Stimulated activated naive CD8-positive, alpha-beta T cell treated with anti-CD3 and anti-CD28 coated beads, Interleukin-15, Interleukin-2, amounts not matched to agents 100 ng/mL and 50 ng/mL, for 24 hours (primary cell): Measurements from ENCODE around the gene SDF4.
"Not testable (repeated sequence)": the region's sequence is repeated elsewhere in the genome, so short reads cannot be mapped to it uniquely, and the experiment has no call there.

Source experiments
- H3K27ac Mint-ChIP-seq: one replicate; pipeline ENCODE4 v1.8.0; 2021; ENCODE audit warnings: mild to moderate bottlenecking, mixed read lengths
- H3K27me3 Mint-ChIP-seq: one replicate; pipeline ENCODE4 v1.8.0; 2021; ENCODE audit warnings: mixed read lengths
- H3K36me3 Mint-ChIP-seq: one replicate; pipeline ENCODE4 v1.8.0; 2021; ENCODE audit warnings: low read depth, mixed read lengths
- H3K4me1 Mint-ChIP-seq: one replicate; pipeline ENCODE4 v1.8.0; 2021; ENCODE audit warnings: low read depth, mixed read lengths
- H3K4me3 Mint-ChIP-seq: one replicate; pipeline ENCODE4 v1.8.0; 2021; ENCODE audit warnings: mild to moderate bottlenecking, mixed read lengths
- H3K9me3 Mint-ChIP-seq: one replicate; pipeline ENCODE4 v1.8.0; 2021; ENCODE audit warnings: mixed read lengths

The SDF4 gene

DNA sequence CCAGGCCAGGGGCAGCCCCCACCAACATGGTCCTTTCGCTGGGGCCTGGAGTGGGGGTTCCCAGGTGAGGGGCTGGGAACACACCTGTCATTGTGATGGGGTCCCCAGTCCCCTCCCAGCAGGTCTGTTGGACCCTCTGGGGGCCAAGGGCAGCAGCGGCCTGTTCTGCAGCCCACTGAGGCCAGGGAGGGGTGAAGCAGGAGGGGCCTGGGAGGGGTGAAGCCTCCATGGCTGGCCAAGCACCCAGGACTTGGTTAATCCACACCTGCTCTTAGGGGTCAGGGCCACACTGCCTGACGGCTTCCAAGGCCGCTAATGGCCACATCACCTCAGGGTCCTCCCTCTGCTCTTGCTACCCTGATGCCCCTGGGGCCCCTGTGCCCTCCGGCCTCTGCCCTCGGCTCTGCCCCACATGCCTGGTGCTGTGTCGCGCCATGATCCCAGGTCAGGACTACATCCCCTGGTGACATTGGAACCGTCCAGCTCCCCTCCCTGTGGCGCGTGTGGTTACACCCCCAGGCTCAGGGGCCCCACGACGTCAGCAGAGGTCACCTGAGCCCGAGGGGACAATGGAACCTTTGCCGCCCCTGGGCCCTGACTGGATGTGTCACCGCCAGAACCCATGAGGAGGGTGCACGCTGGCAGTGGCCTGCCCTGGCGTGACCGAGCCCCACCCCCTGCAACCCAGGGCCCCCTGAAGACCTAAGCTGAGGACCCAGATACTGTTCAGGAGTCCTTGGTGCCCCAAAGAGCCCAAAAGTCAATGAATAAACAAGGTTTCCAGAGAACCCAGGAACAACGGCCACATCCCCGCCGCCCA lies 32.5 kb downstream of the SDF4 start:
- no peaks in the 10 kb centered on the region for H3K27me3 Mint-ChIP-seq
- H3K9me3 Mint-ChIP-seq: no peaks in the 10 kb centered on the region
- H3K4me1 Mint-ChIP-seq: peaks cover 13% of the 10 kb centered on the region
- no peak overlapping the region for H3K4me3 Mint-ChIP-seq
- H3K27ac Mint-ChIP-seq: peak overlapping the region; percentile 67
- H3K36me3 Mint-ChIP-seq: peaks cover 5% of the 10 kb centered on the region

DNA sequence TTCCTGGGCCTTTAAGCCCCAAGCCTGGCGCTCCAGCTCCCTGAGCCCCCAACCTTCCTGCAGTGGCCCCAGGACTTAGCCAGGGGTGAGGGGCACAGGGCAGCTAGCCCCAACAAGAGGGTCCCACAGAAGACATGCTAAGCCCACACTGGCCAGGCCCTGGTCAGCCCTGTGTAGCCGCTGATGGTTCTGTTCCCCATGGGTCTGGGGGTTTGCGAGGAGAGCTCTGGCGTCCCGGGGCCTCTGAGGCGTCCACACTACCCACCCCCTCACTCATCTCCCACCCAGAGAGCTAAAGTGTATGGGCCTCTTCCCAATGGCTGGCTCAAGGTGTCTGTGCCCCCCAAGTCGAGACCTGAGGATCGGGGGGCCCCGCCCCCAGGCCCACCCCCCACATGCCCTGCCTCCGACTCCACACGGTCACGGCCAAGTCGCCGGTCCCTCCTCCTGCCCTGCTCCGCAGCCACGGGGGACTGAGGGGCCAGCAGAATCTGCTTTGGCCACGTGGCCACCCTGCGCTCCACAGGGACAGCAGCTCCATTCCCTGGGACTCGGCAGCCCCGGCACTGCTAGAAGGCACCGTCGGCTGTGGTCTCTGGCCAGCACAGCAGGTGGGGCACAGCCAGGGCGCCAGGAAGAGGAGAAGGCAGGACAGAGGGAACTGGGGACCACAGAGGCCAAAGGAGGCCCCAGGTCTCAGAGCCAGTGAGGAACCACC lies 33.2 kb downstream of the SDF4 start:
- no peak overlapping the region for H3K4me3 Mint-ChIP-seq
- H3K9me3 Mint-ChIP-seq: no peaks in the 10 kb centered on the region
- peaks cover 13% of the 10 kb centered on the region for H3K4me1 Mint-ChIP-seq
- no peak overlapping the region for H3K27ac Mint-ChIP-seq
- peaks cover 5% of the 10 kb centered on the region for H3K36me3 Mint-ChIP-seq
- H3K27me3 Mint-ChIP-seq: no peaks in the 10 kb centered on the region

DNA sequence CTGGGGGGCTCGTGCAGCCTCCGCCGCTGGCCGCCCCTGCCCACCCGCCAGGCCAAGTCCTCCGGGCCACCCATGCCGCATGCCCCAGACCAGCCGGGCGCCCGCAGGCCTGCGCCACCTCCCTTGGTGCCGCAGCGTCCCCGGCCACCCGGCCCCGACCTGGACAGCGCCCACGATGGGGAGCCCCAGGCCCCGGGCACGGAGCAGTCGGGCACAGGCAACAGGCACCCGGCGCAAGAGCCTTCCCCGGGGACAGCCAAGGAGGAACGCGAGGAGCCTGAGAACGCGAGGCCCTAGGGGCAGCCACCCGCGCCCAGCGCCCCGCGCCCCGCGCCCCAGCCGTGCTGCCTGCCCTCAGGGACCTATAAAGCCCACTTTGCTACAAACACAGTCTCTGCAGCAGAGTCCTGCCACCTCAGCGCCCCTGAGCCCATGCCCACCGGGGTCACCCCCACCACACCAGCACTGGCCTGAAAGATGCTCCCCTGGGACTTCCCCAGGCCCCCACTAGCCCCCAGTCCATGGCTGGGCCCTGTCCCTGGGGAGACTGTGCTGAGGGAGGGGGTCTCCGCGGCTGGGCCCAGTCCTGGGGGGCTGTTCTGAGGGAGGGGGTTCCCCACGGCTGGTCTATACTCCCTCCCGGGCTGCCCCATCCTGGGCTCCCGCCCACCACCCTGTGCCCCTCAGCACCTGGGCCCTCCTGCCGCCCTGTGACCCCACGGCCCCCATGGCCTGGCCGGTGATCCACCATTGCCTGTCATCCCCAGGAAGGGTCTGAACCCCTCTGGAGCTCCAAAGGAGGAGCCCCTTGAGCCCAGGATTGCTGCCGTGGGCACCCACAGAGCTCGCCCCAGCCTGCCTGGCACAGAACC lies 34.0 kb downstream of the SDF4 start:
- Mint-ChIP-seq H3K4me1 (peaks cover 13% of the 10 kb centered on the region), H3K36me3 (peaks cover 5% of the 10 kb centered on the region), H3K27me3 (no peaks in the 10 kb centered on the region), H3K9me3 (no peaks in the 10 kb centered on the region), H3K27ac (no peak overlapping the region), H3K4me3 (no peak overlapping the region)

DNA sequence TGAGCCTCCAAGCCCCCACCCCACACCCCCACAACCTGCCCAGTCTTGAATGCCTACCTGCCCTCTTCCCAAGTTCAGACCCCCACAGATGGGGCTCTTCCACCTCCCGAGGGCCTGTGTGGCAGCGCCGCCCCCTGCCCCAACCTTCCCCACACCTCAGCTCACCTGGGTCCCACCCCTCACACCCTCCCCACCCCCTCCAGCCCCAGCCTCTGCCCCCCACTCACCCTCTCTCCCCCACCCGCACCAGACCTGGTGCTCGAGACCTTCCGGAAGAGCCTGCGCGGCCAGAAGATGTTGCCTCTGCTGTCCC lies 34.7 kb downstream of the SDF4 start:
- Mint-ChIP-seq H3K4me1 (peaks cover 13% of the 10 kb centered on the region), H3K36me3 (peaks cover 7% of the 10 kb centered on the region), H3K27me3 (no peaks in the 10 kb centered on the region), H3K4me3 (no peak overlapping the region), H3K27ac (no peak overlapping the region), H3K9me3 (peaks cover 1% of the 10 kb centered on the region)

DNA sequence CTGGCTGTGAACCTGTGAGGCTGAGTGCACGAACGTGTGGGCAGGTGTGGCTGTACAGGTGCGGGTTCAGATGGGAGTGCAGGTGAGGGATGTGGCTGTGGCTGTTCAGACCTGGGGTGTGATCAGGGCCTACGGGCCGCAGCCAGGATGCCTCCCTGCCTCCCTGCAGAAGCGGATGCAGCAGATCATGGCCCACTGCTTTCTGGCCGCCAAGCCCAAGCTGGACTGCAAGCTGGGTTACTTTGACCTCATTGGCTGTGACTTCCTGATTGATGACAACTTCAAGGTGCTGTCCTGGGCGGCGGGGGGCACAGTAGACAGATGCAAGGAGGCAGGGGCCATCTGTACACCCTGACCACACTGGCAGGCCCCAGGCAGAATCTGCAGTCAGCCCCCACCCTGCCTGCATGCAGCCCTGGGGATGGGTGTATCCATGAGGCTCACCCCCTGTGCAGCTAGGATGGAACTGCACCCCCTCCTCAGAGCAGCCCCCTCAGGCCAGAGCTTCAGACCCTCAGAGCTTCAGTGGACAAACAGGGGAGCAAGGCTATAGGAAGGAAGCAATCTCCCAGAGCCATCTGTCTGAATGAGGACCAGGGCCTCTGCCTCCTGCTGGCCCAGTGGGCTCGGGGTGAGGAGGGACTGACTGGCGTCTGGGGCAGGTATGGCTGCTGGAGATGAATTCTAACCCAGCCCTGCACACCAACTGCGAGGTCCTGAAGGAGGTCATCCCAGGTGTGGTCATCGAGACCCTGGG lies 35.2 kb downstream of the SDF4 start:
- no peak overlapping the region for H3K4me3 Mint-ChIP-seq
- no peaks in the 10 kb centered on the region for H3K27me3 Mint-ChIP-seq
- peaks cover 10% of the 10 kb centered on the region for H3K36me3 Mint-ChIP-seq
- peaks cover 13% of the 10 kb centered on the region for H3K4me1 Mint-ChIP-seq
- no peak overlapping the region for H3K27ac Mint-ChIP-seq
- peaks cover 5% of the 10 kb centered on the region for H3K9me3 Mint-ChIP-seq

DNA sequence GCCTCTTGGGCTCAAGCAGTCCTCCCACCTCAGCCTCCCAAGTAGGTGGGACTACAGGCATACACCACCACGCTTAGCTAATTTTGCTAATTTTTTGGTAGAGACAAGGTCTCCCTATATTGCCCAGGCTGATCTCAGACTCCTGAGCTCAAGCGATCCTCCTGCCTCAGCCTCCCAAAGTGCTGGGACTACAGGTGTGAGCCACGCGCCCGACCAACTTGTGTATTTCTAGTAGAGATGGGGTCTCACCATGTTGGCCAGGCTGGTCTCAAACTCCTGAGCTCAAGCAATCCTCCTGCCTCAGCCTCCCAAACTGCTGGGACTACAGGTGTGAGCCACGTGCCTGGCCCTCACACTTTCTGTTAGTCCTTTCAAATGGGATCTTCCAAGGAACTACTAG lies 36.1 kb downstream of the SDF4 start:
- H3K36me3 Mint-ChIP-seq: peaks cover 10% of the 10 kb centered on the region
- H3K9me3 Mint-ChIP-seq, H3K4me3 Mint-ChIP-seq, H3K27me3 Mint-ChIP-seq, H3K27ac Mint-ChIP-seq: not testable (repeated sequence)
- H3K4me1 Mint-ChIP-seq: peaks cover 13% of the 10 kb centered on the region

DNA sequence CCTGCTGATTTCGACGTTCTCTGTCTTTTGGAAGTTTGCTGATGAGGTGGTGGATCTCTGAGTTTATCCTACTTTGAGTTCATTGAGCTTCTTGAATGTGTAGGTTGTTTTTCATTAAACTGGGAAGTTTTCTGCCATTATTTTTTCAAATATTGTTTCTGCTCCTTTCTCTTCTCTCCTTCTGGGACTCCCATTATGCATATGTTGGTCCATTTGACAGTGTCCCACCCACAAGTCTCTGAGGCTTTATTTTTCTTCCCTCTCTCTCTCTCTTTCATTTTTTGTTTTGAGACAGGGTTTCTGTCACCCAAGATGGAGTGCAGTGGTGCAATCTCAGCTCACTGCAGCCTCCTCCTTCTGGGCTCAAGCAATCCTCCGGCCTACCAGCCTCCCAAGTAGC lies 37.1 kb downstream of the SDF4 start:
- Mint-ChIP-seq H3K4me3 (no peak overlapping the region), H3K27ac (peak overlapping the region; percentile 22), H3K4me1 (peaks cover 3% of the 10 kb centered on the region), H3K36me3 (peaks cover 10% of the 10 kb centered on the region), H3K9me3 (peaks cover 5% of the 10 kb centered on the region), H3K27me3 (no peaks in the 10 kb centered on the region)

DNA sequence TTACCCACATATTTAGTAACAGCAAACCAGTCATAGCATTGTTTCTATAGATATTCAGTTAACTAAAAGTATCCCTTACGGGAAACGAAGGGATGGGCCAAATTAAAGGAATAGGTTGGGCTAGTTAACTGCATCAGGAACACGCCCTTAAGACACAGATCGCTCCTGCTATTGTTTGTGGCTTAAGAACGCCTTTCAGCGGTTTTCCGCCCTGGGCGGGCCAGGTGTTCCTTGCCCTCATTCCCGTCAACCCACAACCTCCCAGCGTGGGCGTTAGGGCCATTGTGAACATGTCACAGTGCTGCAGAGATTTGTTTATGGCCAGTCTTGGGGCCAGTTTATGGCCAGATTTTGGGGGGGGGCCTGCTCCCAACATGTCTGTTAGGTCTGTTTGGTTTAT lies 40.1 kb downstream of the SDF4 start:
- Mint-ChIP-seq H3K27ac (no peak overlapping the region), H3K36me3 (peaks cover 10% of the 10 kb centered on the region), H3K9me3 (peaks cover 5% of the 10 kb centered on the region), H3K4me1 (no peaks in the 10 kb centered on the region), H3K27me3 (no peaks in the 10 kb centered on the region), H3K4me3 (no peak overlapping the region)

DNA sequence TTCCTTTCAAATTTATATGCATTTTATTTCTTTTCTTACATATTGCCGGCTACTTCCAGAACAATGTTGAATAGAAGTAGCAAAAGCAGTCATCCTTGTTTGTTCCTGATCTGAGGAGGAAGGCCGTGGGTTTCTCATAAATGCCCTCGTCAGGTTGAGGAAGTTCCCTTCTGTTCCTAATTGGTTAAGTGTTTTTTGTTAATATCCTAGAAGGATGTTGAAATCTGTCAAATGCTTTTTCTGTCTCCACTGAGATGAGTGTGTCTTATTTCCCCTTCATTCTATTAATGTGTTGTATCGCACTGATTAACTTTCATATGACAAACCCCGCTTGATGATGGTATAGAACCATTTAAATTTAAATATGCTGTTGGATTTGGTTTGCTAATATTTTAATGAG lies 42.7 kb downstream of the SDF4 start:
- Mint-ChIP-seq H3K36me3 (peaks cover 5% of the 10 kb centered on the region), H3K9me3 (peaks cover 5% of the 10 kb centered on the region), H3K27ac (no peak overlapping the region), H3K27me3 (no peaks in the 10 kb centered on the region), H3K4me3 (no peak overlapping the region), H3K4me1 (no peaks in the 10 kb centered on the region)

DNA sequence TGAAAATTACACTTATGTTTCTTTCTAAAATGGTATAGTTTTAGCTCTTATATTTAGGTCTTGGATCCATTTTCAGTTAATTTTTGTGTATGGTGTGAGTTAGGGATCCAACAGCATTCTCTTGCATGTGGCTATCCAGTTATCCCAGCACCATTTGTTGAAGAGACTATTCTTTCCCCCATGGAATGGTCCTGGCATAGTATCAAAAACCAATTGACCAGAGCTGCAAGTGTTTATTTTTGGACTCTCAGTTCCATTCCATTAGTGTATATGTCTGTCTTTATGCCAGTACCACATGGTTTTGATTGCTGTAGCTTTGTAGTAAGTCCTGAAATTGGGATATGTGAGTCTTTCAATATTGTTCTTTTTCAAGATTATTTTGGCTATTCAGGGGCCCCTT lies 43.9 kb downstream of the SDF4 start:
- H3K36me3 Mint-ChIP-seq: peaks cover 5% of the 10 kb centered on the region
- no peaks in the 10 kb centered on the region for H3K4me1 Mint-ChIP-seq
- H3K4me3 Mint-ChIP-seq: no peak overlapping the region
- no peaks in the 10 kb centered on the region for H3K27me3 Mint-ChIP-seq
- peaks cover 5% of the 10 kb centered on the region for H3K9me3 Mint-ChIP-seq
- no peak overlapping the region for H3K27ac Mint-ChIP-seq

DNA sequence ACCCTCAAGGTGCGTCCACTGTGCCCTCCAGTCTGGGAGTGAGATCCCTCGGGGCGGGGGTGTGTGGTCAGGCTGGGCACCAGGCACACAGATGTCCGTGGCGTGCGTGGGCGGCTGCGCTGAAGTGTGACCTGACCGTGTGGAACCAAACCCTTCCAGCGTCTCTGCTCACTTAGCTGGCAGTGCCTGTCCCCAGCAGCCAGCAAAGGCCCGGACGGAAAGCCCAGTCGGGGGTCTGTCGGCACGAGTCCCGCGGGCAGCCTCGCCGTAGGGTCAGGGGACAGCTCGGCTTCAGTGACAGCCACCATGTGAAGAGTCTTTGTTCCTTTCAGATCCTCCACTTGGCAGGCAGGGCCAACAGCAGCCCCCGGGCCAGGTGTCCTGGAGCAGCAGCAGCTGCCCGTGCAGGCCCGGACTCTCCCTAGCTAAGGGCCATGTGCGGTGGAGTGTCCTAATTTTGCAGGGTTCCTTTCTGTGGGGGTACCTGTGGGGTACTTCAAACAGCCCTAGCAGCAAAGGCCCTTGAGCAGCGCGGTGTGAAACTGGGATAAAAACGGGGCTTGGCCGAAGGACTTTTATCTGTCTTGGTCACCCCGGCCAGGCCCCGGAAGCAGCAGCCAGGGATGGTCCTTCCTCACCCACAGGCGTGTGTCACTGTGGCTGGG lies 46.6 kb downstream of the SDF4 start:
- H3K9me3 Mint-ChIP-seq: no peaks in the 10 kb centered on the region
- H3K27me3 Mint-ChIP-seq: peaks cover 3% of the 10 kb centered on the region
- no peak overlapping the region for H3K4me3 Mint-ChIP-seq
- no peaks in the 10 kb centered on the region for H3K36me3 Mint-ChIP-seq
- no peak overlapping the region for H3K27ac Mint-ChIP-seq
- peaks cover 7% of the 10 kb centered on the region for H3K4me1 Mint-ChIP-seq

DNA sequence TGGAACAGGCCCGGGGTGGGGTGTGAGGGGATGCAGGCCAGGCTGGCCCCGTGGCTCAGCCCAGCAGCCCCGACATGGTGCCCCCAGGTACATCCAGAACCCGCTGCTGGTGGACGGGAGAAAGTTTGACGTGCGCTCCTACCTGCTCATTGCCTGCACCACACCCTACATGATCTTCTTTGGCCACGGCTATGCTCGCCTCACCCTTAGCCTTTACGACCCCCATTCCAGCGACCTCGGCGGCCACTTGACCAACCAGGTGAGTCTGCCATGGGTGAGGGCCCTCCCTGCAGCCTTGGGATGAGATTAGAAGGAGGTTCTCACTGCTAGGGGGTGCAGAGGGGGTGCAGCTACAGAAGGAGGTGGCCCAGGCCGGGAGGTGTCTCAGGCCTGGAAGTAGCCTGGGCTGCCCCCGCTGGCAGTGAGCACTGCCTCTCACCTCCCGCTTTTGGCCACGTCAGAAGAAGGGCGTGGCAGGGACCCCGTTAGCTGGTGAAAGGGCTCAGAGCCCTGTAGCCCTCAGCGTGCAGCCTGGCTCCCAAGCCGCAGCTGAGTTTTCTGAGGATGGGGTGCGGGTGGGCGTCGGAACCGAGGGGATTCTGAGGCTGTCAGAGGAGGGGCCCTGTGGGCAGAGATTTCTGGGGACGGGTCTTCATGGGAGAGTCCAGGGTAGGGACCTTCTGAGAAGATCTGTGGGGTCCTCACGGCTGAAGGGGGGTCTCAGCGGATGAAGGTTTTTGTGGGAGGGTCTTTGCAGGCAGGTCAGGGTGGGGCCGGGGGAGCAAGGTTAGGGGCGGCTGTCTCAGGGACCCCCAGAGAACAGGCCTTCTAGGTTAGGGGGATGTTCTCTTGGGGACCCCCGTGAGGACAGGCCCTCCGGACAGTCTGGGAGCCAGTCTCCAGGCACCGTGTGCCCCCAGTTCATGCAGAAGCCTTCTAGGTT lies 47.7 kb downstream of the SDF4 start:
- Mint-ChIP-seq H3K27me3 (peaks cover 3% of the 10 kb centered on the region), H3K4me1 (peaks cover 7% of the 10 kb centered on the region), H3K36me3 (no peaks in the 10 kb centered on the region), H3K9me3 (no peaks in the 10 kb centered on the region), H3K4me3 (no peak overlapping the region), H3K27ac (no peak overlapping the region)

DNA sequence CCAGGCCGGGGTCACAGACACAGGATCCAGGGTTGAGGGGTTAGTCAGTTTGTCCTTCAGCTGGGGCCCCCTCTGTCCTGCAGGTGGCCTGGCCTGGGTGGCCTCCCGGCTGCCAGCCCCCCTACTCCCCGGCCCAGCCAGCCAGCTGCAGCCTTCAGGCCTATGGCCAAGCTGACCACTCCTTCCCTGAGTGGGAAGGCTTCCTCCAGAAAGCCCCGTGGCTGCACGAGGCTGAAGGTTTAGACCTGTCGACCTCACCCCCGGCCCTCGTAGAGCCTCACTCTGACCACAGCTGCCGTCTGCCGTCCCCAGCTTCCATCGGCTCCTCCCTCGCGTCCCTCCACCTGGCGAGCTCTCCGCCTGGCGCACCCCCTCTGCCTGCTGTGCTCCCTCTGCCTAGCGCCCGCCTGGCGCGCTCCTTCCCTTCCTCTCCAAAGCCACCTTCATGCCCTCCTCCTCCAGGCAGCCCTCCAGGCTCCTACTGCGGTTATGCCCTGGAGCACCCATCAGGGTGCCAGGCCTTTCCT lies 48.5 kb downstream of the SDF4 start:
- peaks cover 3% of the 10 kb centered on the region for H3K27me3 Mint-ChIP-seq
- H3K36me3 Mint-ChIP-seq: no peaks in the 10 kb centered on the region
- peaks cover 7% of the 10 kb centered on the region for H3K4me1 Mint-ChIP-seq
- no peak overlapping the region for H3K27ac Mint-ChIP-seq
- H3K9me3 Mint-ChIP-seq: no peaks in the 10 kb centered on the region
- no peak overlapping the region for H3K4me3 Mint-ChIP-seq
